IMR-90 (cell line): ENCODE data around the gene CD81. TPM values are rescaled to one million over a fixed set of nuclear protein-coding genes. Genes with fewer than 3 reads are reported as not detected.

Source experiments
- ATAC-seq: fragments of 200-7000 bp; cut with Tn5 transposase; 2 replicates; pipeline ENCODE4 v1.9.1; 2020; ENCODE audit warnings: low read depth, mild to moderate bottlenecking, moderate library complexity
- BruUV-seq: library from RNA; stranded (reverse); fragments of 400-500 nt; replicated peaks from 2 replicates; lab custom pipeline; 2021; lab: Mats Ljungman, UMichigan
- CTCF ChIA-PET: fragments of 300-600 bp; formaldehyde crosslinking; extraction: SDS; loops from one replicate; lab custom pipeline; 2021; ENCODE audit warnings: antibody characterized with exemption; lab: Yijun Ruan, JAX
- POLR2A ChIA-PET: fragments of 300-600 bp; sonication (Branson Sonifier 250); formaldehyde crosslinking; loops from one replicate; lab custom pipeline; 2022; ENCODE audit warnings: antibody characterized with exemption; ENCODE audit not compliant: unreplicated experiment; lab: Charles Lee
- DNase-seq: peaks from one replicate; pipeline ENCODE4 v3.0.0; 2013
- H2AFZ ChIP-seq: replicated peaks from 2 replicates; pipeline ENCODE3; 2013; ENCODE audit warnings: low read length, mild to moderate bottlenecking; ENCODE audit not compliant: poor library complexity
- H2AK5ac ChIP-seq: 2 replicates; pipeline ENCODE4 v1.6.1; 2013; ENCODE audit warnings: low read depth, low read length, inconsistent platforms
- H2AK9ac ChIP-seq: replicated peaks from 2 replicates; pipeline ENCODE3; 2013; ENCODE audit warnings: mild to moderate bottlenecking, low read depth, low read length, moderate library complexity; ENCODE audit not compliant: poor library complexity
- H2BK120ac ChIP-seq: 2 replicates; pipeline ENCODE4 v1.6.1; 2013; ENCODE audit warnings: low read depth, low read length, inconsistent platforms
- H2BK15ac ChIP-seq: 3 replicates; pipeline ENCODE4 v1.6.1; 2013; ENCODE audit warnings: low read depth, low read length, inconsistent platforms
- H2BK20ac ChIP-seq: 2 replicates; pipeline ENCODE4 v1.6.1; 2013; ENCODE audit warnings: low read depth, mild to moderate bottlenecking, inconsistent platforms, low read length, moderate library complexity
- H2BK5ac ChIP-seq: 2 replicates; pipeline ENCODE4 v1.6.1; 2013; ENCODE audit warnings: mild to moderate bottlenecking, low read depth, low read length, inconsistent platforms; ENCODE audit not compliant: poor library complexity, severe bottlenecking
- H3K14ac ChIP-seq: replicated peaks from 2 replicates; pipeline ENCODE4 v1.6.1; 2013; ENCODE audit warnings: low read depth, low read length, inconsistent platforms
- H3K18ac ChIP-seq: 2 replicates; pipeline ENCODE4 v1.6.1; 2013; ENCODE audit warnings: low read depth, low read length, control low read depth
- H3K23ac ChIP-seq: 2 replicates; pipeline ENCODE4 v1.6.1; 2013; ENCODE audit warnings: low read depth, low read length, inconsistent platforms
- H3K27ac ChIP-seq: 2 replicates; pipeline ENCODE4 v1.5.1; 2013; ENCODE audit warnings: mild to moderate bottlenecking, control low read depth, low read length; ENCODE audit not compliant: insufficient read depth
- H3K27me3 ChIP-seq: 2 replicates; pipeline ENCODE4 v1.6.1; 2013; ENCODE audit warnings: low read length; ENCODE audit not compliant: control insufficient read depth, insufficient read depth
- H3K36me3 ChIP-seq: 2 replicates; pipeline ENCODE4 v1.6.1; 2013; ENCODE audit warnings: low read length, mixed read lengths; ENCODE audit not compliant: control insufficient read depth, insufficient read depth
- H3K4ac ChIP-seq: 2 replicates; pipeline ENCODE4 v1.6.1; 2013; ENCODE audit warnings: low read depth, low read length, inconsistent platforms
- H3K4me1 ChIP-seq: 2 replicates; pipeline ENCODE4 v1.6.1; 2013; ENCODE audit warnings: low read length, mixed read lengths; ENCODE audit not compliant: control insufficient read depth, insufficient read depth
- H3K4me2 ChIP-seq: 2 replicates; pipeline ENCODE4 v1.6.1; 2013; ENCODE audit warnings: low read depth, mild to moderate bottlenecking, control low read depth, low read length, moderate library complexity
- H3K4me3 ChIP-seq: 2 replicates; pipeline ENCODE4 v1.5.1; 2013; ENCODE audit warnings: low read depth, mild to moderate bottlenecking, control low read depth, low read length, moderate library complexity; ENCODE audit not compliant: insufficient read depth
- H3K56ac ChIP-seq: 2 replicates; pipeline ENCODE4 v1.6.1; 2013; ENCODE audit warnings: low read length, inconsistent platforms; ENCODE audit not compliant: insufficient read depth; ENCODE audit errors: extremely low read depth
- H3K79me1 ChIP-seq, 2 experiments: 2 replicates each; pipeline ENCODE4 v1.6.1; 2013; ENCODE audit warnings: low read length in 2 of 2, inconsistent platforms in 1 of 2, low read depth in 1 of 2
- H3K9ac ChIP-seq: 2 replicates; pipeline ENCODE4 v1.6.1; 2013; ENCODE audit warnings: low read depth, low read length, control low read depth
- H3K9me1 ChIP-seq: 2 replicates; pipeline ENCODE4 v1.6.1; 2013; ENCODE audit warnings: low read length, inconsistent platforms; ENCODE audit not compliant: insufficient read depth
- H3K9me3 ChIP-seq: 2 replicates; pipeline ENCODE4 v1.6.1; 2013; ENCODE audit warnings: low read length; ENCODE audit not compliant: control insufficient read depth, insufficient read depth
- H4K20me1 ChIP-seq: 2 replicates; pipeline ENCODE4 v1.6.1; 2013; ENCODE audit warnings: low read length, inconsistent platforms; ENCODE audit not compliant: insufficient read depth
- H4K5ac ChIP-seq: 2 replicates; pipeline ENCODE4 v1.6.1; 2013; ENCODE audit warnings: mild to moderate bottlenecking, low read depth, low read length, control low read depth
- H4K8ac ChIP-seq, 2 experiments: 2 replicates each; pipeline ENCODE4 v1.6.1; 2013; ENCODE audit warnings: low read depth in 2 of 2, low read length in 2 of 2, control low read depth in 1 of 2, inconsistent platforms in 1 of 2
- H4K91ac ChIP-seq: 2 replicates; pipeline ENCODE4 v1.6.1; 2013; ENCODE audit warnings: low read depth, low read length, inconsistent platforms; ENCODE audit not compliant: insufficient read depth
- BHLHE40 ChIP-seq: fragments of 150-350 bp; IDR thresholded peaks from 2 replicates; pipeline ENCODE4 v1.6.1; 2016; ENCODE audit warnings: mild to moderate bottlenecking, low read depth, low read length
- CHD1 ChIP-seq: IDR thresholded peaks from 2 replicates; pipeline ENCODE4 v1.6.1; 2012; ENCODE audit warnings: low read depth, low read length, improper control_type of control experiment
- CTCF ChIP-seq: conservative IDR thresholded peaks from 2 replicates; pipeline ENCODE4 v1.5.1; 2012; ENCODE audit warnings: mild to moderate bottlenecking, low read depth, low read length, improper control_type of control experiment
- ELK1 ChIP-seq: fragments of 150-350 bp; IDR thresholded peaks from 2 replicates; pipeline ENCODE4 v1.6.1; 2016; ENCODE audit warnings: low read depth, mild to moderate bottlenecking, low read length, moderate library complexity, borderline replicate concordance
- FOS ChIP-seq: fragments of 150-350 bp; IDR thresholded peaks from 2 replicates; pipeline ENCODE4 v1.6.1; 2016; ENCODE audit warnings: low read depth, low read length
- MAFK ChIP-seq: IDR thresholded peaks from 2 replicates; pipeline ENCODE4 v1.6.1; 2012; ENCODE audit warnings: low read depth, low read length, improper control_type of control experiment
- MAZ ChIP-seq: IDR thresholded peaks from 2 replicates; pipeline ENCODE4 v1.6.1; 2012; ENCODE audit warnings: low read depth, mild to moderate bottlenecking, low read length, improper control_type of control experiment, moderate library complexity, borderline replicate concordance
- MXI1 ChIP-seq: IDR thresholded peaks from 2 replicates; pipeline ENCODE4 v1.6.1; 2012; ENCODE audit warnings: low read depth, mild to moderate bottlenecking, low read length, moderate library complexity, borderline replicate concordance
- NFE2L2 ChIP-seq: fragments of 150-350 bp; IDR thresholded peaks from 2 replicates; pipeline ENCODE4 v1.6.1; 2016; ENCODE audit warnings: low read depth, mild to moderate bottlenecking, low read length
- POLR2A ChIP-seq: IDR thresholded peaks from 2 replicates; pipeline ENCODE4 v1.6.1; 2012; ENCODE audit warnings: mild to moderate bottlenecking, low read depth, low read length
- RAD21 ChIP-seq: IDR thresholded peaks from 2 replicates; pipeline ENCODE4 v1.6.1; 2012; ENCODE audit warnings: low read length, improper control_type of control experiment
- RCOR1 ChIP-seq: IDR thresholded peaks from 2 replicates; pipeline ENCODE4 v1.6.1; 2012; ENCODE audit warnings: mild to moderate bottlenecking, low read length, improper control_type of control experiment; ENCODE audit not compliant: insufficient replicate concordance
- RFX5 ChIP-seq: IDR thresholded peaks from 2 replicates; pipeline ENCODE4 v1.8.0; 2012; ENCODE audit warnings: low read depth, mild to moderate bottlenecking, low read length, moderate library complexity
- SMC3 ChIP-seq: fragments of 150-350 bp; IDR thresholded peaks from 2 replicates; pipeline ENCODE4 v1.6.1; 2016; ENCODE audit warnings: low read depth, mild to moderate bottlenecking, antibody characterized with exemption, low read length, moderate library complexity
- WGBS, 2 experiments: methylation state at CpG; one replicate each; pipeline versions ENCODE4 v1.1.5 to v1.1.7; 2013; ENCODE audit warnings: missing lambda C conversion rate in 2 of 2; ENCODE audit not compliant: insufficient read length in 1 of 2; ENCODE audit errors: extremely low coverage in 2 of 2; 5-methylcytosine and 5-hydroxymethylcytosine counted together
- dilution Hi-C: fragments of 300-500 bp; cut with HindIII; formaldehyde crosslinking; loops from one replicate; pipeline ENCODE4 v1.14.3; 2018; ENCODE audit warnings: low sequenced_read_pairs; ENCODE audit not compliant: unreplicated experiment
- in situ Hi-C: fragments of 300-500 bp; cut with MboI; formaldehyde crosslinking; loops from 3 replicates; pipeline ENCODE4 v1.14.3; 2019; ENCODE audit warnings: low sequenced_read_pairs, inconsistent platforms, mixed read lengths
- intact Hi-C: fragments of 100-400 bp; cut with micrococcal nuclease; formaldehyde crosslinking; loops from 2 replicates; pipeline ENCODE4 v1.10.0; 2022
- polyA plus RNA-seq, 3 experiments: library from polyadenylated mRNA; depleted of rRNA; stranded (reverse); fragments of >200 nt; gene quantifications; 2 replicates each; pipeline ENCODE4 v1.2.3, GENCODE V29; 2012; ENCODE audit warnings: low replicate concordance in 1 of 3
- total RNA-seq: library from RNA; depleted of rRNA; stranded (reverse); fragments of >200 nt; gene quantifications from 2 replicates; pipeline ENCODE4 v1.2.3, GENCODE V29; 2012
- TF ChIP-seq, protein P1 (sequence below): fragments of 150-350 bp; IDR thresholded peaks from 2 replicates; pipeline ENCODE4 v1.6.1; 2017; ENCODE audit warnings: mild to moderate bottlenecking, antibody characterized with exemption, low read length, low read depth

The CD81 gene
- total and polyA plus RNA-seq, 2 of the 4 experiments (the other 2 are of a cell fraction), result 159 to 689 TPM

- peak overlapping the region; percentile 78 for H4K91ac ChIP-seq
- intact Hi-C loops, result no loop called here
- 0 out of 2 replicates have a peak overlapping the region, but pooled peaks have one; percentile 10 for H3K56ac ChIP-seq
- no peak overlapping the region for H3K4me3 ChIP-seq
- ATAC-seq (no peak), DNase-seq (no peak)
- in situ Hi-C loops, result no loop called here
- H2BK15ac ChIP-seq, result 0 out of 3 replicates have a peak overlapping the region, but pooled peaks have one; percentile 6
- WGBS, 2 experiments, result 91% methylated on average over 10 of the region's 23 CpGs; no CpG with 5 or more reads in 1 of the 2 experiments
- H3K23ac ChIP-seq, result no peak overlapping the region
- peaks cover 39% of the 10 kb centered on the region for H3K4me1 ChIP-seq
- ChIA-PET POLR2A (no interaction called here), CTCF (interaction anchor here (1.1 kb wide), 1 partner anchor 84 kb away, joined by 3 read pairs; no protein-coding TSS in a partner anchor)
- H3K9ac ChIP-seq, result peak overlapping the region; percentile 48
- H3K79me1 ChIP-seq, result peaks cover 19 to 65% of the 10 kb centered on the region in 2 experiments
- peak overlapping the region; percentile 96 for H2AK5ac ChIP-seq
- H3K4ac ChIP-seq, result peak overlapping the region; percentile 76
- BruUV-seq, result no TSS peak
- H3K9me3 ChIP-seq, result no peaks in the 10 kb centered on the region
- H4K8ac ChIP-seq, result peak overlapping the region; percentile 72 to 87
- H4K5ac ChIP-seq, result peak overlapping the region; percentile 34; the same call in 1 of the 2 replicates
- H3K18ac ChIP-seq, result peak overlapping the region; percentile 24
- H3K27ac ChIP-seq, result peak overlapping the region; percentile 74
- peaks cover 36% of the 10 kb centered on the region for H3K36me3 ChIP-seq
- H3K4me2 ChIP-seq, result no peak overlapping the region; the same call in 1 of the 2 replicates
- H2BK5ac ChIP-seq, result peak overlapping the region; percentile 73
- H3K14ac ChIP-seq, result peak overlapping the region; percentile 68; the same call in 1 of the 2 replicates
- H3K9me1 ChIP-seq, result peaks cover 4% of the 10 kb centered on the region; the same call in 1 of the 2 replicates
- peak overlapping the region; percentile 11 for H2AFZ ChIP-seq
- peaks cover 70% of the 10 kb centered on the region for H4K20me1 ChIP-seq
- dilution Hi-C loops, result no loop called here
- H2BK120ac ChIP-seq, result peak overlapping the region; percentile 64
- no peaks in the 10 kb centered on the region for H3K27me3 ChIP-seq
- H2BK20ac ChIP-seq, result no peak overlapping the region
- peak overlapping the region; percentile 99 for H2AK9ac ChIP-seq
- TF ChIP-seq FOS, result no peak
- TF ChIP-seq ELK1, result no peak
- no peak for TF ChIP-seq SMC3
- TF ChIP-seq BHLHE40, result no peak
- TF ChIP-seq, protein P1, sequence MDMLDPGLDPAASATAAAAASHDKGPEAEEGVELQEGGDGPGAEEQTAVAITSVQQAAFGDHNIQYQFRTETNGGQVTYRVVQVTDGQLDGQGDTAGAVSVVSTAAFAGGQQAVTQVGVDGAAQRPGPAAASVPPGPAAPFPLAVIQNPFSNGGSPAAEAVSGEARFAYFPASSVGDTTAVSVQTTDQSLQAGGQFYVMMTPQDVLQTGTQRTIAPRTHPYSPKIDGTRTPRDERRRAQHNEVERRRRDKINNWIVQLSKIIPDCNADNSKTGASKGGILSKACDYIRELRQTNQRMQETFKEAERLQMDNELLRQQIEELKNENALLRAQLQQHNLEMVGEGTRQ, result no peak
- TF ChIP-seq MXI1, result no peak
- TF ChIP-seq NFE2L2, result no peak
- no peak for TF ChIP-seq POLR2A
- no peak for TF ChIP-seq RCOR1
- TF ChIP-seq RAD21, result no peak
- no peak for TF ChIP-seq MAFK
- no peak for TF ChIP-seq RFX5
- TF ChIP-seq MAZ, result no peak
- no peak for TF ChIP-seq CTCF
- no peak for TF ChIP-seq CHD1
Observed at GRCh38 chr11:2390091-2390724, 13.1 kb downstream of the CD81 start.
